SU-DHL-6 (cell line): ENCODE measurements around the gene VWA8.
A peak's percentile ranks its signal among the peaks of the same experiment; 100 is the strongest.

Experiments used
- H2AFZ ChIP-seq: fragments of 200-600 bp; sonication (generic); 2 replicates; pipeline ENCODE4 v1.6.1; 2014; ENCODE audit warnings: low read depth, mild to moderate bottlenecking, moderate library complexity, mixed read lengths, antibody characterized with exemption, low read length; ENCODE audit not compliant: severe bottlenecking
- H3F3A ChIP-seq: fragments of 200-600 bp; shearing (Covaris generic); 2 replicates; pipeline ENCODE4 v1.6.0; 2016; ENCODE audit warnings: antibody characterized with exemption, mild to moderate bottlenecking; ENCODE audit not compliant: insufficient read depth
- H3K27ac ChIP-seq: fragments of 200-600 bp; sonication (generic); 2 replicates; pipeline ENCODE4 v1.5.1; 2016; ENCODE audit warnings: low read depth, mild to moderate bottlenecking, low read length, moderate library complexity, mixed read lengths
- H3K27me3 ChIP-seq: fragments of 200-600 bp; sonication (generic), shearing (Covaris generic); 2 replicates; pipeline ENCODE4 v1.6.0; 2014; ENCODE audit warnings: mild to moderate bottlenecking, low read length
- H3K36me3 ChIP-seq: fragments of 200-600 bp; sonication (generic); 2 replicates; pipeline ENCODE4 v1.6.1; 2014; ENCODE audit warnings: mild to moderate bottlenecking, low read length, mixed read lengths
- H3K4me2 ChIP-seq: fragments of 300-600, 200-600 bp; shearing (Covaris generic), sonication (generic); 2 replicates; pipeline ENCODE4 v1.6.0; 2014; ENCODE audit warnings: low read length, low read depth, mild to moderate bottlenecking; ENCODE audit not compliant: poor library complexity, severe bottlenecking
- H3K4me3 ChIP-seq: fragments of 200-600 bp; sonication (generic); 2 replicates; pipeline ENCODE4 v1.5.1; 2014; ENCODE audit warnings: antibody characterized with exemption, low read length, mild to moderate bottlenecking, mixed read lengths; ENCODE audit not compliant: insufficient read depth, poor library complexity, severe bottlenecking
- H3K79me2 ChIP-seq: fragments of 200-600 bp; sonication (generic); 2 replicates; pipeline ENCODE4 v1.6.1; 2014; ENCODE audit warnings: mild to moderate bottlenecking, low read length, moderate library complexity; ENCODE audit not compliant: insufficient read depth
- H3K9ac ChIP-seq: fragments of 200-600 bp; sonication (generic); 2 replicates; pipeline ENCODE4 v1.7.0; 2014; ENCODE audit warnings: mild to moderate bottlenecking, low read length
- H3K9me2 ChIP-seq: fragments of 200-600 bp; sonication (generic); replicated peaks from 2 replicates; pipeline ENCODE4 v1.6.1; 2014; ENCODE audit warnings: low read length; ENCODE audit not compliant: insufficient read depth
- H3K9me3 ChIP-seq: fragments of 200-600 bp; sonication (generic); 2 replicates; pipeline ENCODE4 v1.6.1; 2014; ENCODE audit warnings: low read length, mixed read lengths; ENCODE audit not compliant: insufficient read depth
- H4K20me1 ChIP-seq: fragments of 200-600 bp; sonication (generic); 2 replicates; pipeline ENCODE4 v1.6.1; 2014; ENCODE audit warnings: low read depth, mild to moderate bottlenecking, antibody characterized with exemption, low read length, moderate library complexity, mixed read lengths
- CTCF ChIP-seq: fragments of 200-600 bp; sonication (generic); IDR thresholded peaks from one replicate; pipeline ENCODE4 v1.5.1; 2017; ENCODE audit warnings: antibody characterized with exemption, mild to moderate bottlenecking, low read length, moderate library complexity; ENCODE audit not compliant: insufficient read depth, poor library complexity, severe bottlenecking
- EZH2phosphoT487 ChIP-seq: fragments of 200-600 bp; sonication (generic), shearing (Covaris generic); conservative IDR thresholded peaks from 2 replicates; pipeline ENCODE4 v1.6.1; 2018; ENCODE audit warnings: mild to moderate bottlenecking, antibody characterized with exemption, low read length, moderate library complexity, mixed read lengths

VWA8 gene

GRCh38 chr13:41919031-41919740 lies 41.7 kb downstream of the VWA8 start:
- Histone ChIP-seq H3F3A (0 out of 2 replicates have a peak, but pooled peaks cover 3% of the 10 kb centered on the region), H3K9me2 (no peaks in the 10 kb centered on the region), H3K4me2 (no peak overlapping the region), H4K20me1 (peaks cover 30% of the 10 kb centered on the region), H3K9me3 (no peaks in the 10 kb centered on the region), H3K36me3 (no peaks in the 10 kb centered on the region), H3K9ac (no peak overlapping the region), H3K27ac (no peak overlapping the region), H3K79me2 (no peaks in the 10 kb centered on the region), H3K4me3 (no peak overlapping the region), H2AFZ (no peak overlapping the region), H3K27me3 (no peaks in the 10 kb centered on the region)
- TF ChIP-seq EZH2phosphoT487 = no peak

- Histone ChIP-seq H3K4me3 (no peak overlapping the region), H2AFZ (no peak overlapping the region), H3K9me3 (no peaks in the 10 kb centered on the region), H3K36me3 (no peaks in the 10 kb centered on the region), H4K20me1 (peaks cover 30% of the 10 kb centered on the region), H3K9ac (no peak overlapping the region), H3K4me2 (no peak overlapping the region), H3F3A (0 out of 2 replicates have a peak, but pooled peaks cover 3% of the 10 kb centered on the region), H3K79me2 (no peaks in the 10 kb centered on the region), H3K27ac (no peak overlapping the region), H3K9me2 (no peaks in the 10 kb centered on the region), H3K27me3 (no peaks in the 10 kb centered on the region)
- TF ChIP-seq CTCF = no peak
- TF ChIP-seq EZH2phosphoT487 = no peak
Observed at GRCh38 chr13:41917641-41918040, 43.3 kb downstream of the VWA8 start.

- H4K20me1 ChIP-seq = peaks cover 30% of the 10 kb centered on the region
- H3K27me3 ChIP-seq = no peaks in the 10 kb centered on the region
- no peak overlapping the region for H2AFZ ChIP-seq
- TF ChIP-seq CTCF = no peak
- 0 out of 2 replicates have a peak, but pooled peaks cover 3% of the 10 kb centered on the region for H3F3A ChIP-seq
- H3K79me2 ChIP-seq = no peaks in the 10 kb centered on the region
- H3K36me3 ChIP-seq = no peaks in the 10 kb centered on the region
- H3K9me2 ChIP-seq = no peaks in the 10 kb centered on the region
- no peaks in the 10 kb centered on the region for H3K9me3 ChIP-seq
- H3K9ac ChIP-seq = no peak overlapping the region
- no peak overlapping the region for H3K4me3 ChIP-seq
- peak overlapping the region; percentile 47 for H3K4me2 ChIP-seq
- H3K27ac ChIP-seq = no peak overlapping the region
Observed at GRCh38 chr13:41916173-41916954, 44.5 kb downstream of the VWA8 start.

- Histone ChIP-seq H3K36me3 (no peaks in the 10 kb centered on the region), H3K27ac (no peak overlapping the region), H3K9me2 (no peaks in the 10 kb centered on the region), H3K9me3 (no peaks in the 10 kb centered on the region), H4K20me1 (peaks cover 30% of the 10 kb centered on the region), H3K27me3 (no peaks in the 10 kb centered on the region), H3K4me3 (no peak overlapping the region), H3K4me2 (no peak overlapping the region), H2AFZ (no peak overlapping the region), H3K79me2 (no peaks in the 10 kb centered on the region), H3F3A (0 out of 2 replicates have a peak, but pooled peaks cover 3% of the 10 kb centered on the region), H3K9ac (no peak overlapping the region)
- no peak for TF ChIP-seq EZH2phosphoT487
- TF ChIP-seq CTCF = no peak
Observed at GRCh38 chr13:41915081-41915480, 45.8 kb downstream of the VWA8 start.
